Astrocyte of the cerebellum (primary cell): Measurements from ENCODE around the gene TMEM184A.
A peak's percentile ranks its signal among the peaks of the same experiment; 100 is the strongest.

Source experiments
- DNase-seq: peaks from one replicate; pipeline ENCODE4 v3.0.0-alpha.2; 2011; ENCODE audit warnings: low read depth
- H3K4me3 ChIP-seq: 2 replicates; pipeline ENCODE4 v1.5.1; 2011; ENCODE audit warnings: mild to moderate bottlenecking, low read depth, low read length, moderate library complexity
- CTCF ChIP-seq: IDR thresholded peaks from 2 replicates; pipeline ENCODE4 v1.5.1; 2012; ENCODE audit warnings: low read length, low read depth, moderate library complexity, mild to moderate bottlenecking; ENCODE audit errors: missing control alignments
- in situ Hi-C: cut with HindIII; loops from 2 replicates; pipeline ENCODE4 v1.10.0; 2017; ENCODE audit warnings: low sequenced_read_pairs

TMEM184A gene

GRCh38 chr7:1576521-1577253, 20.7 kb upstream of the TMEM184A start:
- no peak for TF ChIP-seq CTCF
- in situ Hi-C loops: no loop called here

GRCh38 chr7:1575809-1576208, 19.8 kb upstream of the TMEM184A start:
- H3K4me3 ChIP-seq: no peak overlapping the region
- in situ Hi-C loops: no loop called here
- TF ChIP-seq CTCF: no peak
- no peak for DNase-seq

More at GRCh38 chr7:1576521-1577253, 20.7 kb upstream of the TMEM184A start:
- DNase-seq: no peak
- H3K4me3 ChIP-seq: no peak overlapping the region

GRCh38 chr7:1572111-1572822, 16.3 kb upstream of the TMEM184A start:
- H3K4me3 ChIP-seq: no peak overlapping the region
- in situ Hi-C loops: no loop called here
- TF ChIP-seq CTCF: no peak
- no peak for DNase-seq

GRCh38 chr7:1569833-1570632, 14.0 kb upstream of the TMEM184A start, which contains the start of gene PSMG3:
Gene PSMG3 (minus strand): TSS chr7:1570032. CDS start chr7:1569339, 693 bp downstream.
- in situ Hi-C loops: no loop called here

GRCh38 chr7:1569440-1569832, 13.4 kb upstream of the TMEM184A start:
- peak overlapping the region; percentile 92 for H3K4me3 ChIP-seq
- in situ Hi-C loops: no loop called here
- no peak for DNase-seq
- TF ChIP-seq CTCF: no peak

More at GRCh38 chr7:1569833-1570632, 14.0 kb upstream of the TMEM184A start, which contains the start of gene PSMG3:
- DNase-seq: peak; percentile 69
- H3K4me3 ChIP-seq: peak within 1 kb of the TSS; percentile 92
- peak; percentile 29 for TF ChIP-seq CTCF

- in situ Hi-C loops: no loop called here
- TF ChIP-seq CTCF: no peak
- peak overlapping the region; percentile 92 for H3K4me3 ChIP-seq
- no peak for DNase-seq
These were observed 13.0 kb upstream of the TMEM184A start for GRCh38 chr7:1569016-1569415.
